ENCODE measurements around the gene DNASE1L1.

DNA sequence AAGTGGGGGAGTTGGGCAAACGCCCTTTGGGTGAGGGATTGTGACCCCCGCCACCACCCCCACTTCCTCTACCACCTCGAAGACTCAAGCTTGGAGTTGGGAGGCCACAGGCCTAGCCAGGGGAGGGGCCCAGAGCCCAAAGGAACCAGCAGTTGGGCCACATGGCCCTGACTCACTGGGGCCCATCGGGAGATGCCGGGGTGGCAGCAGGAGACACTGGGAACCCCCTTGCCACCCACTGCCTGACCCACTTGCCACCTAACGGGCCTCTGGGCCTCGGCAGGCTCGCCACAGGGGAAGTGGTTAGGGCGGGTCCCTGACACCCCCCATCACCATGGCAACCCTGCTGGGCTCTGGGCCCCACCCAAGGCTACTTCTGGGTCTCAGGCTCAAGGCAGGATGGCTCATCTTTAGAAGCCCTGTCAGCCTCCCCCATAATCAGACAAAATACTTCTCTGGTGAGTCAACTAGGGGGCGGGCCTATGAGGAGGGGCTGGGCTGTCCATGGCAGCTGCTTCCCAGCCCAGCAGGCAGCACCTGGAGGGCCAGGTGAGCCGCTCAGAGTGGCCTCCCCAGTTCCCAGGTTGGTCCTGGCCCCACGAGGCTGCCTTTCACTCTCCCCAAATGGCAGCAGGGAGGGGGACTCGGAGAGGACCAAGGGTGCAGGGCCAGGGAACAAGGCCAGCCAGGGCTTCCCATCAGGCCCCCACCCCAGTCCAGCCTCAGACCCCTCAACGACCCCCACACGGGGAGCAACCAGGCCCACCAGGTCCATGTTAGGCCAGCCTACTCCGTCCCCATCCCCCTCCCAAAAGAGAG lies 40.2 kb downstream of the DNASE1L1 start:
- TF ChIP-seq, protein P1, sequence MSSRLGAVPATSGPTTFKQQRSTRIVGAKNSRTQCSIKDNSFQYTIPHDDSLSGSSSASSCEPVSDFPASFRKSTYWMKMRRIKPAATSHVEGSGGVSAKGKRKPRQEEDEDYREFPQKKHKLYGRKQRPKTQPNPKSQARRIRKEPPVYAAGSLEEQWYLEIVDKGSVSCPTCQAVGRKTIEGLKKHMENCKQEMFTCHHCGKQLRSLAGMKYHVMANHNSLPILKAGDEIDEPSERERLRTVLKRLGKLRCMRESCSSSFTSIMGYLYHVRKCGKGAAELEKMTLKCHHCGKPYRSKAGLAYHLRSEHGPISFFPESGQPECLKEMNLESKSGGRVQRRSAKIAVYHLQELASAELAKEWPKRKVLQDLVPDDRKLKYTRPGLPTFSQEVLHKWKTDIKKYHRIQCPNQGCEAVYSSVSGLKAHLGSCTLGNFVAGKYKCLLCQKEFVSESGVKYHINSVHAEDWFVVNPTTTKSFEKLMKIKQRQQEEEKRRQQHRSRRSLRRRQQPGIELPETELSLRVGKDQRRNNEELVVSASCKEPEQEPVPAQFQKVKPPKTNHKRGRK (CRISPR knock-in tag; IDR thresholded peaks at IDR 0.05; ENCODE audit: borderline replicate concordance), result no peak
- TF ChIP-seq E2F5 (CRISPR knock-in tag; IDR thresholded peaks at IDR 0.05), result no peak

Data from WTC11 (cell line).